H1 (cell line): ENCODE measurements around the gene ZNF573. TPM values are rescaled to one million over a fixed set of nuclear protein-coding genes. Genes with fewer than 3 reads are reported as not detected.

Source experiments
- CTCF ChIA-PET: fragments of 300-600 bp; sonication (Branson Sonifier 250); formaldehyde crosslinking; loops from one replicate; lab custom pipeline; 2021; ENCODE audit not compliant: partially characterized antibody; lab: Charles Lee
- POLR2A ChIA-PET: fragments of 300-600 bp; sonication (Branson Sonifier 250); formaldehyde crosslinking; loops from one replicate; lab custom pipeline; 2021; ENCODE audit warnings: inconsistent platforms; ENCODE audit not compliant: partially characterized antibody; lab: Charles Lee
- DNase-seq, 2 experiments: peaks; one replicate each; pipeline versions ENCODE4 v3.0.0 to v3.0.0-alpha.2; 2010 to 2022; ENCODE audit warnings: low spot score in 2 of 2, low read depth in 1 of 2, mixed read lengths in 1 of 2
- FAIRE-seq: peaks from 2 replicates; lab custom pipeline; 2011; peaks lifted over from hg19 to GRCh38; lab: Jason Lieb, UNC
- H2AFZ ChIP-seq: 2 replicates; pipeline ENCODE4 v1.8.1; 2012; ENCODE audit warnings: low read length, inconsistent platforms
- H2AK5ac ChIP-seq: 2 replicates; pipeline ENCODE4 v1.6.1; 2013; ENCODE audit warnings: low read depth, low read length
- H2BK120ac ChIP-seq: replicated peaks from 2 replicates; pipeline ENCODE3; 2013; ENCODE audit warnings: low read depth, low read length, inconsistent platforms
- H2BK12ac ChIP-seq: 2 replicates; pipeline ENCODE4 v1.6.1; 2013; ENCODE audit warnings: low read depth, low read length
- H2BK15ac ChIP-seq: 2 replicates; pipeline ENCODE4 v1.6.1; 2013; ENCODE audit warnings: low read length
- H2BK20ac ChIP-seq: 2 replicates; pipeline ENCODE4 v1.6.1; 2013; ENCODE audit warnings: low read length
- H2BK5ac ChIP-seq: 2 replicates; pipeline ENCODE4 v1.6.1; 2013; ENCODE audit warnings: low read depth, low read length
- H3K14ac ChIP-seq: 2 replicates; pipeline ENCODE4 v1.6.1; 2013; ENCODE audit warnings: inconsistent platforms; ENCODE audit not compliant: insufficient read length
- H3K18ac ChIP-seq: 2 replicates; pipeline ENCODE4 v1.6.1; 2013; ENCODE audit warnings: low read length; ENCODE audit errors: extremely low read depth
- H3K23ac ChIP-seq: 2 replicates; pipeline ENCODE4 v1.6.1; 2013; ENCODE audit warnings: inconsistent platforms; ENCODE audit not compliant: insufficient read length
- H3K23me2 ChIP-seq: 2 replicates; pipeline ENCODE4 v1.6.1; 2013; ENCODE audit warnings: low read depth, low read length
- H3K27ac ChIP-seq: 2 replicates; pipeline ENCODE4 v1.6.1; 2011; ENCODE audit warnings: low read depth, low read length, inconsistent platforms
- H3K27me3 ChIP-seq, 4 experiments: replicated peaks in 1 of 4; 1 replicate in 1 of 4; 2 replicates in 3 of 4; pipeline versions ENCODE4 v1.6.1 to v1.8.1; 2011 to 2013; ENCODE audit warnings: low read length in 3 of 4, mild to moderate bottlenecking in 3 of 4, inconsistent platforms in 2 of 4, mixed read lengths in 2 of 4, moderate library complexity in 1 of 4; ENCODE audit not compliant: control insufficient read depth in 3 of 4, insufficient read depth in 3 of 4; ENCODE audit errors: extremely low read depth in 1 of 4
- H3K36me3 ChIP-seq, 4 experiments: 2 replicates each; pipeline versions ENCODE4 v1.6.1 to v1.8.1; 2011 to 2013; ENCODE audit warnings: mild to moderate bottlenecking in 4 of 4, low read length in 3 of 4, moderate library complexity in 2 of 4, control low read depth in 1 of 4, inconsistent platforms in 1 of 4; ENCODE audit not compliant: insufficient read depth in 4 of 4, control insufficient read depth in 2 of 4
- H3K4ac ChIP-seq: replicated peaks from 2 replicates; pipeline ENCODE3; 2013; ENCODE audit warnings: low read length, low read depth, mixed read lengths, inconsistent platforms; ENCODE audit not compliant: insufficient read length
- H3K4me1 ChIP-seq, 4 experiments: replicated peaks in 1 of 4; 1 replicate in 1 of 4; 2 replicates in 3 of 4; pipeline versions ENCODE4 v1.6.1 to v1.8.1; 2011 to 2013; ENCODE audit warnings: low read length in 3 of 4, inconsistent platforms in 2 of 4, mixed read lengths in 1 of 4; ENCODE audit not compliant: insufficient read depth in 4 of 4, control insufficient read depth in 3 of 4
- H3K4me2 ChIP-seq, 2 experiments: 2 replicates each; pipeline versions ENCODE4 v1.6.1 to v1.8.1; 2011 to 2013; ENCODE audit warnings: low read depth in 2 of 2, low read length in 2 of 2, control low read depth in 1 of 2, inconsistent platforms in 1 of 2, mild to moderate bottlenecking in 1 of 2; ENCODE audit not compliant: insufficient read depth in 1 of 2
- H3K4me3 ChIP-seq, 4 experiments: fragments of 200-600, 300-600 bp in 1 of 4; sonication (generic), shearing (Covaris generic), sonication (Bioruptor Twin) in 1 of 4; 2 replicates each; pipeline versions ENCODE4 v1.5.1 to v1.8.1; 2011 to 2016; ENCODE audit warnings: low read length in 4 of 4, low read depth in 3 of 4, control low read depth in 2 of 4, inconsistent platforms in 2 of 4, mild to moderate bottlenecking in 2 of 4, mixed read lengths in 1 of 4, moderate library complexity in 1 of 4; ENCODE audit not compliant: insufficient read depth in 2 of 4; ENCODE audit errors: extremely low read depth in 1 of 4
- H3K56ac ChIP-seq: replicated peaks from 2 replicates; pipeline ENCODE3; 2013; ENCODE audit warnings: low read depth, mild to moderate bottlenecking, mixed read lengths, low read length, inconsistent platforms; ENCODE audit not compliant: insufficient read length
- H3K79me1 ChIP-seq: 2 replicates; pipeline ENCODE4 v1.6.1; 2013; ENCODE audit warnings: low read depth, low read length, control low read depth
- H3K79me2 ChIP-seq, 2 experiments: 2 replicates each; pipeline versions ENCODE4 v1.6.1 to v1.8.1; 2012 to 2013; ENCODE audit warnings: low read length in 2 of 2, mild to moderate bottlenecking in 2 of 2, inconsistent platforms in 1 of 2; ENCODE audit not compliant: insufficient read depth in 2 of 2, control insufficient read depth in 1 of 2
- H3K9ac ChIP-seq, 4 experiments: replicated peaks in 1 of 4; 1 replicate in 1 of 4; 2 replicates in 3 of 4; pipeline versions ENCODE4 v1.6.1 to v1.8.1; 2011 to 2013; ENCODE audit warnings: low read depth in 3 of 4, low read length in 3 of 4, control low read depth in 2 of 4, mild to moderate bottlenecking in 2 of 4, moderate library complexity in 2 of 4, inconsistent platforms in 1 of 4; ENCODE audit errors: extremely low read depth in 1 of 4
- H3K9me3 ChIP-seq, 2 experiments: 2 replicates each; pipeline versions ENCODE4 v1.6.1 to v1.8.1; 2012 to 2013; ENCODE audit warnings: mild to moderate bottlenecking in 2 of 2, moderate library complexity in 2 of 2, control low read depth in 1 of 2, inconsistent platforms in 1 of 2, low read depth in 1 of 2, low read length in 1 of 2, mixed read lengths in 1 of 2; ENCODE audit not compliant: insufficient read depth in 2 of 2
- H4K20me1 ChIP-seq, 2 experiments: replicated peaks in 1 of 2; 2 replicates each; pipeline versions ENCODE3 to v1.8.1; 2011 to 2013; ENCODE audit warnings: inconsistent platforms in 2 of 2, low read length in 2 of 2, mild to moderate bottlenecking in 1 of 2; ENCODE audit not compliant: insufficient read depth in 2 of 2, control insufficient read depth in 1 of 2
- H4K5ac ChIP-seq: 2 replicates; pipeline ENCODE4 v1.6.1; 2013; ENCODE audit warnings: low read length, low read depth, mixed read lengths, inconsistent platforms; ENCODE audit not compliant: insufficient read length
- H4K8ac ChIP-seq: 2 replicates; pipeline ENCODE4 v1.8.0; 2013; ENCODE audit warnings: mild to moderate bottlenecking, moderate library complexity, low read length, inconsistent platforms; ENCODE audit not compliant: insufficient read depth; ENCODE audit errors: extremely low read depth
- H4K91ac ChIP-seq: replicated peaks from 2 replicates; pipeline ENCODE3; 2013; ENCODE audit warnings: low read length, mixed read lengths, inconsistent platforms; ENCODE audit not compliant: insufficient read length
- WGBS, 2 experiments: shearing (Covaris generic) in 1 of 2; methylation state at CpG; one replicate each; pipeline versions ENCODE4 v1.1.6 to v1.1.7; 2013 to 2015; ENCODE audit warnings: low lambda C conversion rate in 2 of 2, mixed read lengths in 2 of 2, inconsistent platforms in 1 of 2, low coverage in 1 of 2, missing lambda C conversion rate in 1 of 2; ENCODE audit not compliant: insufficient replicate concordance in 2 of 2, insufficient coverage in 1 of 2, insufficient read length in 1 of 2; ENCODE audit errors: extremely low coverage in 1 of 2, missing lambda C conversion rate in 1 of 2; 5-methylcytosine and 5-hydroxymethylcytosine counted together
- polyA plus RNA-seq, 7 experiments: library from polyadenylated mRNA; depleted of rRNA in 3 of 7; stranded (reverse) in 5 of 7; unstranded in 2 of 7; fragments of >200 nt in 5 of 7; fragments of 200-250 nt in 2 of 7; gene quantifications; 1 replicate in 5 of 7; 2 replicates in 1 of 7; 4 replicates in 1 of 7; pipeline versions ENCODE4 v1.2.1 to v1.2.3, GENCODE V29; 2011 to 2013; ENCODE audit warnings: missing spikeins in 2 of 7, mixed read lengths in 2 of 7
- total RNA-seq: library from RNA; stranded (reverse); fragmentation: NEBNext Ultra II Directional; extraction: Animal tissue kit (Norgen Biotek cat#: 25700); gene quantifications from 2 replicates; pipeline ENCODE4 v1.2.1, GENCODE V29; 2021

ZNF573 gene
- total and polyA plus RNA-seq, 2 of the 8 experiments (the other 6 are each of a cell fraction or from before 2014, with no cell fraction given) = 6.3 to 13.8 TPM

- Histone ChIP-seq H2BK120ac (no peak overlapping the region), H3K9me3 (no peaks in the 10 kb centered on the region; a peak in 1 of 4 replicates), H3K9ac (peak overlapping the region in 1 of 4 experiments; percentile 15; a peak in 2 of 7 replicates), H3K79me1 (no peaks in the 10 kb centered on the region), H2AFZ (peak overlapping the region; percentile 86), H3K36me3 (peaks cover 0 to 6% (median 2%) of the 10 kb centered on the region in 4 experiments; a peak in 2 of 8 replicates), H2AK5ac (no peak overlapping the region), H2BK15ac (no peak overlapping the region), H2BK12ac (no peak overlapping the region), H3K14ac (no peak overlapping the region), H3K4me1 (peaks cover 0 to 2% (median 0%) of the 10 kb centered on the region in 4 experiments; a peak in 1 of 7 replicates), H3K79me2 (no peaks in the 10 kb centered on the region), H3K4me2 (peak overlapping the region; percentile 69 to 76), H3K18ac (no peak overlapping the region), H4K20me1 (peaks cover 0 to 7% of the 10 kb centered on the region in 2 experiments), H3K27ac (no peak overlapping the region), H3K4ac (no peak overlapping the region), H2BK5ac (no peak overlapping the region), H3K4me3 (peak overlapping the region; percentile 64 to 74 (median 70)), H4K8ac (no peak overlapping the region; the same call in 1 of the 2 replicates), H4K5ac (no peak overlapping the region), H3K23me2 (peaks cover 4% of the 10 kb centered on the region), H2BK20ac (no peak overlapping the region), H3K27me3 (peaks cover 1 to 16% (median 9%) of the 10 kb centered on the region in 4 experiments; a peak in 5 of 7 replicates), H3K23ac (no peak overlapping the region), H4K91ac (peak overlapping the region; percentile 84), H3K56ac (peak overlapping the region; percentile 42)
- ChIA-PET POLR2A (interaction anchor here (1.1 to 2.3 kb wide), 2 partner anchors 88 to 186 kb away, joined by 3 to 5 read pairs; partner anchors contain the start of genes ZNF573 and ZNF793), CTCF (interaction anchor here (0.9 kb wide), 1 partner anchor 13 kb away, joined by 3 read pairs; no protein-coding TSS in a partner anchor)
- DNase-seq = peak; percentile 69 to 86
- FAIRE-seq = no peak
- WGBS, 2 experiments = 3% methylated on average over 46 of the region's 48 CpGs; no CpG with 5 or more reads in 1 of the 2 experiments
These were observed 87.4 kb downstream of the ZNF573 start for GRCh38 chr19:37691881-37692504.
